ENCODE results near the gene CCNB1. TPM values are rescaled to one million over a fixed set of nuclear protein-coding genes. Genes with fewer than 3 reads are reported as not detected.
"Not testable (repeated sequence)": the region's sequence is repeated elsewhere in the genome, so short reads cannot be mapped to it uniquely, and the experiment has no call there.

The CCNB1 gene
- total RNA-seq, 4 donors from 2014 or later = 5.7 to 10.6 (median 8.5) TPM

DNA sequence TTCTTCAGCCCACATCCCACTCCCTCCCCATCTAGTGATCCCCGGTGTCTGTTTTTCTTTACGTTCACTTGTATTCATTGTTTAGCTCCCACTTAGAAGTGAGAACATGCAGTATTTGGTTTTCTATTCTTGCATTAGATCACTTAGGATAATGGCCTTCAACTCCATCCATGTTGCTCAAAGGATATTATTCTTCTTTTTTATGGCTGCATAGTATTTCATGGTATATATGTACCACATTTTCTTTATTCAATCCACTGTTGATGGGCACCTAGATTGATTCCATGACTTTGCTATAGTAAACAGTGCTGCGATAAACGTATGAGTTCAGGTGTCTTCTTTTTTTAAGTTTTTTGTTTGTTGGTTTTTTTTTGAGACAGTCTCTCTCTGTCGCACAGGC is 29.1 kb upstream of the CCNB1 start:
- DNase-seq (ENCODE audit: low spot score in 2 of 2) = no peak
- H3K4me3 ChIP-seq (ENCODE audit: low read depth, poor library complexity, severe bottlenecking) = no peak overlapping the region
- intact Hi-C loops (cut with DNase I; ENCODE audit: low total_unique reads) = no loop called here
- WGBS, 2 donors = 95% methylated on average over 5 of the region's 5 CpGs
- TF ChIP-seq, protein P1, sequence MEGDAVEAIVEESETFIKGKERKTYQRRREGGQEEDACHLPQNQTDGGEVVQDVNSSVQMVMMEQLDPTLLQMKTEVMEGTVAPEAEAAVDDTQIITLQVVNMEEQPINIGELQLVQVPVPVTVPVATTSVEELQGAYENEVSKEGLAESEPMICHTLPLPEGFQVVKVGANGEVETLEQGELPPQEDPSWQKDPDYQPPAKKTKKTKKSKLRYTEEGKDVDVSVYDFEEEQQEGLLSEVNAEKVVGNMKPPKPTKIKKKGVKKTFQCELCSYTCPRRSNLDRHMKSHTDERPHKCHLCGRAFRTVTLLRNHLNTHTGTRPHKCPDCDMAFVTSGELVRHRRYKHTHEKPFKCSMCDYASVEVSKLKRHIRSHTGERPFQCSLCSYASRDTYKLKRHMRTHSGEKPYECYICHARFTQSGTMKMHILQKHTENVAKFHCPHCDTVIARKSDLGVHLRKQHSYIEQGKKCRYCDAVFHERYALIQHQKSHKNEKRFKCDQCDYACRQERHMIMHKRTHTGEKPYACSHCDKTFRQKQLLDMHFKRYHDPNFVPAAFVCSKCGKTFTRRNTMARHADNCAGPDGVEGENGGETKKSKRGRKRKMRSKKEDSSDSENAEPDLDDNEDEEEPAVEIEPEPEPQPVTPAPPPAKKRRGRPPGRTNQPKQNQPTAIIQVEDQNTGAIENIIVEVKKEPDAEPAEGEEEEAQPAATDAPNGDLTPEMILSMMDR (IDR thresholded peaks at IDR 0.05) = no peak
- TF ChIP-seq POLR2A (IDR thresholded peaks at IDR 0.05) = no peak

DNA sequence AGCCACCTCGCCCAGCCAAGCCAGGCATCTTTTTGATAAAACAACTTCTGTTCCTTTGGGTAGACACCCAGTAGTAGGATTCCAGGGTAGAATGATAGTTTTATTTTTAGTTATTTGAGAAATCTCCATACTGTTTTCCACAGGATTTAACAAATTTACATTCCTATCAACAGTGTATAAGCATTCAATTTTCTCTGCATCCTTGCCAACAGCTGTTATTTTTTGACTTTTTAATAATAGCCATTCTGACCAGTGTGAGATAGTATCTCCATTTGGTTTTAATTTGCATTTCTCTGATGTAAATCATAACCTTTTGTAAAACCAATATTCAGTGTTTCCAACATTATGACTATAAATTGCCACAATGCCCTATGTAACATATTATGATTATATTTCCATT is 28.2 kb upstream of the CCNB1 start:
- H3K4me3 ChIP-seq (ENCODE audit: low read depth, poor library complexity, severe bottlenecking) = no peak overlapping the region
- no peak for DNase-seq (ENCODE audit: low spot score in 2 of 2)
- WGBS, 2 donors = 87 to 95% methylated on average over 1 of the region's 1 CpG
- intact Hi-C loops (cut with DNase I; ENCODE audit: low total_unique reads) = no loop called here
- no peak for TF ChIP-seq POLR2A (IDR thresholded peaks at IDR 0.05)
- TF ChIP-seq, protein P1 (IDR thresholded peaks at IDR 0.05) = no peak

DNA sequence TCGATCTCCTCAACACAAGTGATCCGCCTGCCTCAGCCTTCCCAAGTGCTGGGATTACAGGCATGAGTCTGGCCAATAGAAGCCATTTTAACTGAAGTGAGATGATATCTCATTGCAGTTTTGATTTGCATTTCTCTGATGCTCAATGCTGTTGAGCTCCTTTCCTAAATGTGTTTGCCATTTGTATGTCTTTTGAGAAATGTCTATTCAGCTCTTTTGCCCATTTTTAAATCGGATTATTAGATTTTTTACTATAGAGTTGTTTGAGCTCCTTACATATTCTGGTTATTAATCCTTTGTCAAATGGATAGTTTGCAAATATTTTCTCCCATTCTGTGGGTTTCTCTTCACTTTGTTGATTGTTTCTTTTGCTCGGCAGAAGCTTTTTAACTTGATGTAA is 26.7 kb upstream of the CCNB1 start:
- WGBS, 2 donors = 92 to 93% methylated on average over 4 of the region's 4 CpGs
- H3K4me3 ChIP-seq (ENCODE audit: low read depth, poor library complexity, severe bottlenecking); intact Hi-C loops (cut with DNase I; ENCODE audit: low total_unique reads); DNase-seq (ENCODE audit: low spot score in 2 of 2): not testable (repeated sequence)

DNA sequence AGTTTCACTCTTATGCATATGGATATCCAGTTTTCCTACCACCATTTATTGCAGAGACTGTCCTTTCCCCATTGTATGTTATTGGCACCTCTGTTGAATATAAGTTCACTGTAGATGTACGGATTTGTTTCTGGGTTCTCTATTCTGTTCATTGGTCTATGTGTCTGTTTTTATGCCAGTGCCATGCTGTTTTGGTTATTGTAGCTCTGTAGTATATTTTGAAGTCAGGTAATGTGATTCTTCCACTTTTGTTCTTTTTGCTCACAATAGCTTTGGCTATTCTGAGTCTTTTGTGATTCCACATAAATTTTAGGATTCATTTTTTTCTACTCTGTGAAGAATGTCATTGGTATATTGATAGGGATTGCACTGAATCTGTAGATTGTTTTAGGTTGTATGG is 26.1 kb upstream of the CCNB1 start:
- TF ChIP-seq, protein P1 (IDR thresholded peaks at IDR 0.05) = no peak
- TF ChIP-seq POLR2A (IDR thresholded peaks at IDR 0.05) = no peak

DNA sequence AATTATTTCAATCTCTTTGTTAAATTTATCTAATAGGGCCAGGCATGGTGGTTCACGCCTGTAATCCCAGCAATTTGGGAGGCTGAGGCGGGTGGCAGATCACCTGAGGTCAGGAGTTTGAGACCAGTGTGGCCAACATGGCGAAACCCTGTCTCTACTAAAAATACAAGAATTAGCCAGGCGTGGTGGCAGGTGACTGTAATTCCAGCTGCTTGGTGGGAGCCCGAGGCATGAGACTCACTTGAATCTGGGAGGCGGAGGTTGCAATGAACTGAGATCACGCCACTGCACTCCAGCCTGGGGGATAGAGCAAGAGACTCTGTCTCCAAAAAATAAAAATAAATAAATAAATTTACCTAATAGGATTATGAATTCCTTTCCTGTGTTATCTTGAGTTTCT is 18.4 kb upstream of the CCNB1 start:
- DNase-seq (ENCODE audit: low spot score in 2 of 2) = peak in 1 of 2 donors; percentile 54
- H3K4me3 ChIP-seq (ENCODE audit: low read depth, poor library complexity, severe bottlenecking); intact Hi-C loops (cut with DNase I; ENCODE audit: low total_unique reads): not testable (repeated sequence)
- 75 to 79% methylated on average over 7 of the region's 7 CpGs for WGBS, 2 donors

More for the DNA sequence above, 26.1 kb upstream of the CCNB1 start:
- WGBS, 2 donors = 90 to 91% methylated on average over 1 of the region's 1 CpG
- no peak for DNase-seq (ENCODE audit: low spot score in 2 of 2)
- H3K4me3 ChIP-seq (ENCODE audit: low read depth, poor library complexity, severe bottlenecking) = no peak overlapping the region
- intact Hi-C loops (cut with DNase I; ENCODE audit: low total_unique reads) = no loop called here

DNA sequence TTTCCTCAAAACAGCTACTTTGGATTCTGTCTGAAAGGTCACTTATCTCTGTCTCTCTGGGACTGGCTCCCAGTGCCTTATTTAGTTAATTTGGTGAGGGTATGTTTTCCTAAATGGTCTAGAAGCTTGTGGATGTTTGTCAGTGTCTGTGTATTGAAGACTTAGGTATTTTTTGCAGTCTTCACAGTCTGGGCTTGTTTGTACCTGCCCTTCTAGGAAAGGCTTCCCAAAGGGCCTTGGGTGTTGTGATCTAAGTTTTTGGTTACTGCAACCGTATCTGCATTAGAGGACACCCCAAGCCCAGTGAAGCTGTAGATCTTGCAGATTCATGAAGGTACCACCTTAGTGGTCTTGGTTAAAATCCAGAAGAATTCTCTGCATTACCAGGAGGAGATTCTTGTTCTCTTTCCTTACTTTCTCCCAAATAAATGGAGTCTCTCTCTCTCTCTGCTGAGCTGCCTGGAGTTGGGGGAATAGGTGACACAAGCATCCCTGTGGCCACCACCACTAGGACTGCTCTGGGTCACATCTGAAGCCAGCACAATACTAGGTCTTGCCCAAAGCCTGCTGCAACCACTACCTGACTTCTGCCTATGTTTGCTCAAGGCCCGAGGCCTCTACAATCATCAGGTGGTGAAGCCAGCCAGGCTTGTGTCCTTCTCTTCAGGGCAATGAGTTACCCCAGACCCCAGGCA is 17.8 kb upstream of the CCNB1 start:
- 80 to 82% methylated on average over 2 of the region's 2 CpGs for WGBS, 2 donors
- no peak for TF ChIP-seq POLR2A (IDR thresholded peaks at IDR 0.05)
- TF ChIP-seq, protein P1 (IDR thresholded peaks at IDR 0.05) = no peak
- intact Hi-C loops (cut with DNase I; ENCODE audit: low total_unique reads) = no loop called here
- DNase-seq (ENCODE audit: low spot score in 2 of 2) = peak in 1 of 2 donors; percentile 68
- no peak overlapping the region for H3K4me3 ChIP-seq (ENCODE audit: low read depth, poor library complexity, severe bottlenecking)

DNA sequence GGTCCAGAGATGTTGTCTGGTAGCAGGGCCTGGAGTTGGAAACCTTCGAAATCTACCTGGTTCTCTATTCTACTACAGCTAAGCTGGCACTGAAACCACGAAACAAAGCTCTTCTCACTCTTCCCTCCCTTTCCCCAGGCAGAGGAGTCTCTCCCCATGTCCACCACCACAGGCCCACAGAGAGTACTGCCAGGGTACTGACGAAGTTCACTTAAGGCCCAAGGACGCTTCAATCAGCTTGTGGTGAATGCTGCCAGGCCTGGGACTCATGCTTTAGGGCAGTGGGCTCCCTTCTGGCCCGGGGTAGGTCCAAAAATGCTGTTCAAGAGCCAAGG is 17.3 kb upstream of the CCNB1 start:
- 85 to 94% methylated on average over 5 of the region's 5 CpGs for WGBS, 2 donors
- intact Hi-C loops (cut with DNase I; ENCODE audit: low total_unique reads) = no loop called here
- no peak overlapping the region for H3K4me3 ChIP-seq (ENCODE audit: low read depth, poor library complexity, severe bottlenecking)
- peak in 1 of 2 donors; percentile 34 for DNase-seq (ENCODE audit: low spot score in 2 of 2)
- TF ChIP-seq, protein P1 (IDR thresholded peaks at IDR 0.05) = no peak
- no peak for TF ChIP-seq POLR2A (IDR thresholded peaks at IDR 0.05)

Data from lower leg skin (tissue), 4 donors.